Activated CD8-positive, alpha-beta memory T cell treated with anti-CD3 and anti-CD28 coated beads for 48 hours (primary cell): ENCODE data around the gene ABCB9.
A peak's percentile ranks its signal among the peaks of the same experiment; 100 is the strongest.

Source experiments
- DNase-seq, 3 experiments: peaks; one replicate each; pipeline ENCODE4 v3.0.0-alpha.2; 2020; ENCODE audit warnings: low read depth in 2 of 3, low spot score in 2 of 3

Gene ABCB9

GRCh38 chr12:122982477-122982815 lies 16.2 kb upstream of the ABCB9 start:
- DNase-seq, result no peak

- no peak for DNase-seq
These were observed 15.6 kb upstream of the ABCB9 start for GRCh38 chr12:122981587-122982476.

GRCh38 chr12:122981036-122981471 lies 14.8 kb upstream of the ABCB9 start:
- no peak for DNase-seq

- DNase-seq, result peak in 2 of 3 experiments; percentile 55 to 59
These were observed 14.1 kb upstream of the ABCB9 start, which contains the start of gene ARL6IP4 for GRCh38 chr12:122980183-122981035. TSS of gene ARL6IP4 (plus strand) at chr12:122980681. CDS start at chr12:122981140, 459 bp downstream.

GRCh38 chr12:122979908-122980182 lies 13.6 kb upstream of the ABCB9 start:
- no peak for DNase-seq

GRCh38 chr12:122979001-122979907 lies 13.0 kb upstream of the ABCB9 start:
- no peak for DNase-seq

GRCh38 chr12:122978507-122978955 lies 12.3 kb upstream of the ABCB9 start:
- no peak for DNase-seq

GRCh38 chr12:122977655-122978392 lies 11.6 kb upstream of the ABCB9 start:
- DNase-seq, result no peak

- no peak for DNase-seq
These were observed 10.9 kb upstream of the ABCB9 start for GRCh38 chr12:122977153-122977552.

GRCh38 chr12:122976648-122976975 lies 10.3 kb upstream of the ABCB9 start:
- no peak for DNase-seq

GRCh38 chr12:122975790-122976647 lies 9.8 kb upstream of the ABCB9 start:
- DNase-seq, result no peak

- DNase-seq, result peak; percentile 78 to 82 (median 79)
These were observed 8.9 kb upstream of the ABCB9 start, which contains the start of gene OGFOD2 for GRCh38 chr12:122974892-122975789. TSS of gene OGFOD2 (plus strand) at chr12:122975244. CDS start at chr12:122975252, 8 bp downstream.

GRCh38 chr12:122974274-122974891 lies 8.1 kb upstream of the ABCB9 start:
- DNase-seq, result peak; percentile 97 to 99 (median 98)

- DNase-seq, result no peak
These were observed 3.4 kb upstream of the ABCB9 start for GRCh38 chr12:122969676-122970075.

GRCh38 chr12:122968104-122968503 lies 1.8 kb upstream of the ABCB9 start:
- DNase-seq, result no peak

- no peak for DNase-seq
These were observed 684 bp upstream of the ABCB9 start for GRCh38 chr12:122966743-122967550.

GRCh38 chr12:122965321-122965751 lies 927 bp downstream of the ABCB9 start:
- no peak for DNase-seq
